ENCODE measurements around the gene USH2A.

Gene USH2A

GRCh38 chr1:216124192-216124781 is 299.0 kb downstream of the USH2A start:
- DNase-seq (ENCODE audit: low read depth), result no peak
- no peak overlapping the region for H3K4me3 ChIP-seq (ENCODE audit: low read length)
- TF ChIP-seq CTCF (conservative IDR thresholded peaks at IDR 0.05; ENCODE audit: low read depth, low read length), result no peak

- TF ChIP-seq CTCF (conservative IDR thresholded peaks at IDR 0.05; ENCODE audit: low read depth, low read length), result no peak
- DNase-seq (ENCODE audit: low read depth), result no peak
- H3K4me3 ChIP-seq (ENCODE audit: low read length), result no peak overlapping the region
These were observed 299.6 kb downstream of the USH2A start for GRCh38 chr1:216123446-216124191.

- TF ChIP-seq CTCF (conservative IDR thresholded peaks at IDR 0.05; ENCODE audit: low read depth, low read length), result peak; percentile 72
- H3K4me3 ChIP-seq (ENCODE audit: low read length), result no peak overlapping the region
- DNase-seq (ENCODE audit: low read depth), result peak; percentile 12
These were observed 303.6 kb downstream of the USH2A start for GRCh38 chr1:216119600-216119999.

GRCh38 chr1:216114180-216114579 is 309.1 kb downstream of the USH2A start:
- no peak for DNase-seq (ENCODE audit: low read depth)
- TF ChIP-seq CTCF (conservative IDR thresholded peaks at IDR 0.05; ENCODE audit: low read depth, low read length), result no peak

GRCh38 chr1:216113181-216113580 is 310.1 kb downstream of the USH2A start:
- DNase-seq (ENCODE audit: low read depth), result no peak
- TF ChIP-seq CTCF (conservative IDR thresholded peaks at IDR 0.05; ENCODE audit: low read depth, low read length), result no peak
- no peak overlapping the region for H3K4me3 ChIP-seq (ENCODE audit: low read length)

More at GRCh38 chr1:216114180-216114579, 309.1 kb downstream of the USH2A start:
- H3K4me3 ChIP-seq (ENCODE audit: low read length), result no peak overlapping the region

- TF ChIP-seq CTCF (conservative IDR thresholded peaks at IDR 0.05; ENCODE audit: low read depth, low read length), result peak; percentile 40
These were observed 311.4 kb downstream of the USH2A start for GRCh38 chr1:216111842-216112241.

GRCh38 chr1:216095400-216095799 is 327.8 kb downstream of the USH2A start:
- H3K4me3 ChIP-seq (ENCODE audit: low read length), result no peak overlapping the region
- no peak for DNase-seq (ENCODE audit: low read depth)
- no peak for TF ChIP-seq CTCF (conservative IDR thresholded peaks at IDR 0.05; ENCODE audit: low read depth, low read length)

More at GRCh38 chr1:216111842-216112241, 311.4 kb downstream of the USH2A start:
- no peak overlapping the region for H3K4me3 ChIP-seq (ENCODE audit: low read length)
- DNase-seq (ENCODE audit: low read depth), result no peak
